A549 (cell line): ENCODE results near the gene POLR2J2.
"Not testable (repeated sequence)": the region's sequence is repeated elsewhere in the genome, so short reads cannot be mapped to it uniquely, and the experiment has no call there.

Source experiments
- CEBPB ChIP-seq, 2 experiments: fragments of >200 bp in 1 of 2; sonication (Bioruptor Twin) in 1 of 2; formaldehyde crosslinking in 1 of 2; IDR thresholded peaks; 2 replicates each; pipeline ENCODE4 v1.6.1; 2012 to 2016
- CHD2 ChIP-seq: fragments of 150-350 bp; IDR thresholded peaks from 2 replicates; pipeline ENCODE4 v1.6.1; 2014; ENCODE audit warnings: low read length; ENCODE audit not compliant: partially characterized antibody
- CTCF ChIP-seq: fragments of >200 bp; sonication (Bioruptor Twin); formaldehyde crosslinking; IDR thresholded peaks from 3 replicates; pipeline ENCODE4 v1.5.1; 2016
- ESRRA ChIP-seq: fragments of 150-350 bp; IDR thresholded peaks from 2 replicates; pipeline ENCODE4 v1.6.1; 2014; ENCODE audit warnings: mild to moderate bottlenecking, low read length, borderline replicate concordance
- HDAC2 ChIP-seq: fragments of 200-600 bp; sonication (generic); IDR thresholded peaks from 2 replicates; pipeline ENCODE4 v1.6.1; 2016
- MYC ChIP-seq: IDR thresholded peaks from 2 replicates; pipeline ENCODE4 v1.6.1; 2012; ENCODE audit warnings: mild to moderate bottlenecking, inconsistent platforms, low read length, improper control_type of control experiment, borderline replicate concordance
- PBX3 ChIP-seq: IDR thresholded peaks from 2 replicates; pipeline ENCODE4 v1.6.1; 2012
- POLR2A ChIP-seq: IDR thresholded peaks from 2 replicates; pipeline ENCODE4 v1.6.1; 2012; ENCODE audit warnings: mild to moderate bottlenecking, low read length
- USF2 ChIP-seq: fragments of 450-650 bp; IDR thresholded peaks from 2 replicates; pipeline ENCODE4 v1.6.1; 2014; ENCODE audit warnings: antibody characterized with exemption
- ZFP36 ChIP-seq: fragments of 450-650 bp; IDR thresholded peaks from 2 replicates; pipeline ENCODE4 v1.6.1; 2014; ENCODE audit warnings: borderline replicate concordance; ENCODE audit not compliant: partially characterized antibody
- ZSCAN20 ChIP-seq: fragments of 250-450 bp; sonication (Bioruptor Pico); IDR thresholded peaks from 2 replicates; pipeline ENCODE4 v1.8.0; 2022; ENCODE audit warnings: mild to moderate bottlenecking, moderate library complexity
- TF ChIP-seq, protein P1 (sequence below): fragments of 150-350 bp; IDR thresholded peaks from 2 replicates; pipeline ENCODE4 v1.6.1; 2014; ENCODE audit warnings: low read depth, mild to moderate bottlenecking, low read length
- TF ChIP-seq, protein P2 (sequence below): fragments of 200-600 bp; sonication (generic); IDR thresholded peaks from 2 replicates; pipeline ENCODE4 v1.6.1; 2016; ENCODE audit warnings: antibody characterized with exemption, mild to moderate bottlenecking, moderate library complexity

DNA sequence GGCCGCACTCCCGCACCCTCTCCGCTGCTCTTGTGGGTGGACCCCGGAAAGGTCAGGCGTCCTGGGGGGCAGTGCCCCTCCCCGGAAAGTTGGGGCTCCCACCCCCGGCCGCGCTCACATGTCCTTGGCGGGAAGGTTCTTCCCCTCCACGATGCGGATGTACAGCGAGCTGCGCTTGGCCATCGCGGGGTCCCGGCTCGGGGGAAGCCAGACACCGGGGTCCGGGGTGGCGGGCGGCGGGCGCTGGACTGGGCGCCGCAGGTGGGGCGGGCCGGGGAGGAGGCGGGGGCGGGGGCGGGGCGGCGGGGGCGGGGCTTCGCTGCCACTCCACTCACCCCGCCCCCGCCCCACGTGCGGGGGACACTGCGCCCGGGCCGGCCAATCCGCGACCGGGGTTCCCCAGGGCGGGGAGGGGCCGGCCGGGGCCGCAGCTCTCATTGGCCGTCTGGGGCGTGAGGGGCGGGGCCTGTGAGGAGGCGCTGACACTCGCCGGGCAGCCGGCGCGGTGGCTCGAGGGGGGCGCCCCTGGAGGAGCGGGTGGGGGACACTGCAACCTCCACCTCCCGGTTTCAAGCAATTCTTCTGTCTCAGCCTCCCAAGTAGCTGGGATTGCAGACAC is 54.8 kb downstream of the POLR2J2 start, which contains the start of gene RASA4:
- TF ChIP-seq ZSCAN20 (CRISPR knock-in tag); CTCF; ZFP36; HDAC2; USF2; POLR2A; CHD2; MYC; CEBPB (IDR thresholded peaks at IDR 0.05); ESRRA; PBX3: not testable (repeated sequence)
- TF ChIP-seq, protein P1, sequence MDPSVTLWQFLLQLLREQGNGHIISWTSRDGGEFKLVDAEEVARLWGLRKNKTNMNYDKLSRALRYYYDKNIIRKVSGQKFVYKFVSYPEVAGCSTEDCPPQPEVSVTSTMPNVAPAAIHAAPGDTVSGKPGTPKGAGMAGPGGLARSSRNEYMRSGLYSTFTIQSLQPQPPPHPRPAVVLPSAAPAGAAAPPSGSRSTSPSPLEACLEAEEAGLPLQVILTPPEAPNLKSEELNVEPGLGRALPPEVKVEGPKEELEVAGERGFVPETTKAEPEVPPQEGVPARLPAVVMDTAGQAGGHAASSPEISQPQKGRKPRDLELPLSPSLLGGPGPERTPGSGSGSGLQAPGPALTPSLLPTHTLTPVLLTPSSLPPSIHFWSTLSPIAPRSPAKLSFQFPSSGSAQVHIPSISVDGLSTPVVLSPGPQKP, result not testable (repeated sequence)
- TF ChIP-seq, protein P2, sequence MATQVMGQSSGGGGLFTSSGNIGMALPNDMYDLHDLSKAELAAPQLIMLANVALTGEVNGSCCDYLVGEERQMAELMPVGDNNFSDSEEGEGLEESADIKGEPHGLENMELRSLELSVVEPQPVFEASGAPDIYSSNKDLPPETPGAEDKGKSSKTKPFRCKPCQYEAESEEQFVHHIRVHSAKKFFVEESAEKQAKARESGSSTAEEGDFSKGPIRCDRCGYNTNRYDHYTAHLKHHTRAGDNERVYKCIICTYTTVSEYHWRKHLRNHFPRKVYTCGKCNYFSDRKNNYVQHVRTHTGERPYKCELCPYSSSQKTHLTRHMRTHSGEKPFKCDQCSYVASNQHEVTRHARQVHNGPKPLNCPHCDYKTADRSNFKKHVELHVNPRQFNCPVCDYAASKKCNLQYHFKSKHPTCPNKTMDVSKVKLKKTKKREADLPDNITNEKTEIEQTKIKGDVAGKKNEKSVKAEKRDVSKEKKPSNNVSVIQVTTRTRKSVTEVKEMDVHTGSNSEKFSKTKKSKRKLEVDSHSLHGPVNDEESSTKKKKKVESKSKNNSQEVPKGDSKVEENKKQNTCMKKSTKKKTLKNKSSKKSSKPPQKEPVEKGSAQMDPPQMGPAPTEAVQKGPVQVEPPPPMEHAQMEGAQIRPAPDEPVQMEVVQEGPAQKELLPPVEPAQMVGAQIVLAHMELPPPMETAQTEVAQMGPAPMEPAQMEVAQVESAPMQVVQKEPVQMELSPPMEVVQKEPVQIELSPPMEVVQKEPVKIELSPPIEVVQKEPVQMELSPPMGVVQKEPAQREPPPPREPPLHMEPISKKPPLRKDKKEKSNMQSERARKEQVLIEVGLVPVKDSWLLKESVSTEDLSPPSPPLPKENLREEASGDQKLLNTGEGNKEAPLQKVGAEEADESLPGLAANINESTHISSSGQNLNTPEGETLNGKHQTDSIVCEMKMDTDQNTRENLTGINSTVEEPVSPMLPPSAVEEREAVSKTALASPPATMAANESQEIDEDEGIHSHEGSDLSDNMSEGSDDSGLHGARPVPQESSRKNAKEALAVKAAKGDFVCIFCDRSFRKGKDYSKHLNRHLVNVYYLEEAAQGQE, result not testable (repeated sequence)
